ENCODE measurements around the gene TMEM240. TPM values are rescaled to one million over a fixed set of nuclear protein-coding genes. Genes with fewer than 3 reads are reported as not detected.
A peak's percentile ranks its signal among the peaks of the same experiment; 100 is the strongest.

The TMEM240 gene
- total and polyA plus RNA-seq, 9 of the 15 experiments (the other 6 are each of a cell fraction or from before 2014, with no cell fraction given): 0.24 to 2.0 (median 0.69) TPM; not detected in 5

DNA sequence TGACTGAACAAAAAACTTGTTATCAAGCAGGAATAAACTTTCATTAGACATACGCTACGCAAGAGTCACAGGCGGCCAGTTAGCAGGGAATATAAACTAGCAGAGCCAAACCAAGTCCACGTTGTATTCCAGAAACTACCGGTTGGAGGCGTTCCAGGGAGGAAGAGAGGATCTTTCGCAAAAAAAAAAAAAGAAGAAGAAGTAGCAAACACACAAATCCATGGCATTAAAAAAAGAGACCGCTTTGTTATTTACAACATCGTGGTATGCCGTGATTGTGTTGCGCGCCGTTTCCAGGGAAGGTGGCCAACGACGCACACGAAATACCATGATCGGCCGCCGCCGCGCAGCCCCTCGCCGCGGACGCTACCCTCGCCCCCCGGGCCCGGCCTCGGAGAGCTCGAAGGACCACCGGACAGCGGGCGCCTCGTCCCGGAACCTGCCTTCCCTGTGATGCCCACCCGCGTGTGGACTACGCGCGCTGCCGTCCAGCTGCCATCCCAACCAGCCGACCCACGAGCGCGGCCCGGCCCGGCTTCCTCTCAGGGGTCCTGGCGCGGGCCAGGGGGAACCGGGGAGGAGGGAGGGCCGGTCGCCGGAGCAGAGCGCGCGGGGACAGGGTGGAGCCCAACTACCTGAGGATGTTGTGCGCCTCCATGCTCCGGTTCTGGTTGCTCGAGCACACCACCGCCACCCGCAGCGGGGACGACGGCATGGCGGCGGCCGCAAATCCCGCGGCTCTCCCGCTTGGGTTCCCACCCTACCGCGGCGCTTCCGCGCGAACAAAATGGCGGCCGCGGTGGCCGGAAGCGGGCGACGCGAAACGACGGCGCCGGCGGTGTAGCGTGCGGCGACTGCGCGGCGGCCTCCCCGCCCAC lies 33.7 kb upstream of the TMEM240 start (continued):
- TF ChIP-seq, protein P1, sequence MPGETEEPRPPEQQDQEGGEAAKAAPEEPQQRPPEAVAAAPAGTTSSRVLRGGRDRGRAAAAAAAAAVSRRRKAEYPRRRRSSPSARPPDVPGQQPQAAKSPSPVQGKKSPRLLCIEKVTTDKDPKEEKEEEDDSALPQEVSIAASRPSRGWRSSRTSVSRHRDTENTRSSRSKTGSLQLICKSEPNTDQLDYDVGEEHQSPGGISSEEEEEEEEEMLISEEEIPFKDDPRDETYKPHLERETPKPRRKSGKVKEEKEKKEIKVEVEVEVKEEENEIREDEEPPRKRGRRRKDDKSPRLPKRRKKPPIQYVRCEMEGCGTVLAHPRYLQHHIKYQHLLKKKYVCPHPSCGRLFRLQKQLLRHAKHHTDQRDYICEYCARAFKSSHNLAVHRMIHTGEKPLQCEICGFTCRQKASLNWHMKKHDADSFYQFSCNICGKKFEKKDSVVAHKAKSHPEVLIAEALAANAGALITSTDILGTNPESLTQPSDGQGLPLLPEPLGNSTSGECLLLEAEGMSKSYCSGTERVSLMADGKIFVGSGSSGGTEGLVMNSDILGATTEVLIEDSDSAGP (CRISPR knock-in tag; IDR thresholded peaks at IDR 0.05): 0 out of 2 replicates have a peak, but pooled peaks have one; percentile 71
- TF ChIP-seq STAT5B (CRISPR knock-in tag; IDR thresholded peaks at IDR 0.05) (no peak), SRSF9 (IDR thresholded peaks at IDR 0.05; ENCODE audit: borderline replicate concordance, low read depth, low read length) (no peak), ZSCAN32 (CRISPR knock-in tag; IDR thresholded peaks at IDR 0.05) (no peak), PATZ1 (CRISPR knock-in tag; IDR thresholded peaks at IDR 0.05; ENCODE audit: borderline replicate concordance) (no peak), HEY1 (CRISPR knock-in tag; IDR thresholded peaks at IDR 0.05; ENCODE audit: borderline replicate concordance) (no peak), SAP30 (IDR thresholded peaks at IDR 0.05; ENCODE audit: borderline replicate concordance, insufficient read depth, low read depth, low read length, poor library complexity, severe bottlenecking) (peak; percentile 87), BRD9 (IDR thresholded peaks at IDR 0.05; ENCODE audit: low read depth, partially characterized antibody) (no peak), SREBF2 (CRISPR knock-in tag; IDR thresholded peaks at IDR 0.05) (no peak), SMARCE1 (IDR thresholded peaks at IDR 0.05) (no peak), C11orf30 (IDR thresholded peaks at IDR 0.05; ENCODE audit: low read depth) (no peak), CREB1 (IDR thresholded peaks at IDR 0.05) (no peak), CREB1 (CRISPR knock-in tag; IDR thresholded peaks at IDR 0.05) (no peak), PHF8 (IDR thresholded peaks at IDR 0.05; ENCODE audit: borderline replicate concordance, low read length) (no peak), ZFPM2 (CRISPR knock-in tag; IDR thresholded peaks at IDR 0.05) (0 out of 2 replicates have a peak, but pooled peaks have one; percentile 39), HLTF (IDR thresholded peaks at IDR 0.05) (no peak; the same call in 1 of the 2 replicates), DPF2 (IDR thresholded peaks at IDR 0.05) (no peak), RHOXF2B (CRISPR knock-in tag; conservative IDR thresholded peaks at IDR 0.05) (no peak), SIN3B (IDR thresholded peaks at IDR 0.05; ENCODE audit: low read depth) (no peak), FIP1L1 (IDR thresholded peaks at IDR 0.05; ENCODE audit: low read depth, low read length, poor library complexity, severe bottlenecking) (peak; percentile 53)
- TF ChIP-seq, protein P2, sequence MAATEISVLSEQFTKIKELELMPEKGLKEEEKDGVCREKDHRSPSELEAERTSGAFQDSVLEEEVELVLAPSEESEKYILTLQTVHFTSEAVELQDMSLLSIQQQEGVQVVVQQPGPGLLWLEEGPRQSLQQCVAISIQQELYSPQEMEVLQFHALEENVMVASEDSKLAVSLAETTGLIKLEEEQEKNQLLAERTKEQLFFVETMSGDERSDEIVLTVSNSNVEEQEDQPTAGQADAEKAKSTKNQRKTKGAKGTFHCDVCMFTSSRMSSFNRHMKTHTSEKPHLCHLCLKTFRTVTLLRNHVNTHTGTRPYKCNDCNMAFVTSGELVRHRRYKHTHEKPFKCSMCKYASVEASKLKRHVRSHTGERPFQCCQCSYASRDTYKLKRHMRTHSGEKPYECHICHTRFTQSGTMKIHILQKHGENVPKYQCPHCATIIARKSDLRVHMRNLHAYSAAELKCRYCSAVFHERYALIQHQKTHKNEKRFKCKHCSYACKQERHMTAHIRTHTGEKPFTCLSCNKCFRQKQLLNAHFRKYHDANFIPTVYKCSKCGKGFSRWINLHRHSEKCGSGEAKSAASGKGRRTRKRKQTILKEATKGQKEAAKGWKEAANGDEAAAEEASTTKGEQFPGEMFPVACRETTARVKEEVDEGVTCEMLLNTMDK (IDR thresholded peaks at IDR 0.05; ENCODE audit: borderline replicate concordance, insufficient read depth, low read depth, low read length, poor library complexity, severe bottlenecking): no peak
- TF ChIP-seq, protein P3, sequence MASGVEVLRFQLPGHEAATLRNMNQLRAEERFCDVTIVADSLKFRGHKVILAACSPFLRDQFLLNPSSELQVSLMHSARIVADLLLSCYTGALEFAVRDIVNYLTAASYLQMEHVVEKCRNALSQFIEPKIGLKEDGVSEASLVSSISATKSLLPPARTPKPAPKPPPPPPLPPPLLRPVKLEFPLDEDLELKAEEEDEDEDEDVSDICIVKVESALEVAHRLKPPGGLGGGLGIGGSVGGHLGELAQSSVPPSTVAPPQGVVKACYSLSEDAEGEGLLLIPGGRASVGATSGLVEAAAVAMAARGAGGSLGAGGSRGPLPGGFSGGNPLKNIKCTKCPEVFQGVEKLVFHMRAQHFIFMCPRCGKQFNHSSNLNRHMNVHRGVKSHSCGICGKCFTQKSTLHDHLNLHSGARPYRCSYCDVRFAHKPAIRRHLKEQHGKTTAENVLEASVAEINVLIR (CRISPR knock-in tag; IDR thresholded peaks at IDR 0.05): no peak
